ENCODE measurements around the gene MC1R.
A peak's percentile ranks its signal among the peaks of the same experiment; 100 is the strongest.

Gene MC1R

GRCh38 chr16:89949121-89949742 lies 30.6 kb downstream of the MC1R start:
- no peak for DNase-seq
- Histone ChIP-seq H3K4me1 (no peaks in the 10 kb centered on the region), H3K9me3 (no peaks in the 10 kb centered on the region), H3K4me3 (ENCODE audit: low read depth, low read length) (peak overlapping the region; percentile 72), H3K36me3 (no peaks in the 10 kb centered on the region), H3K27me3 (no peaks in the 10 kb centered on the region)
- TF ChIP-seq CTCF (IDR thresholded peaks at IDR 0.05; ENCODE audit: low read depth, low read length), result no peak

- TF ChIP-seq CTCF (IDR thresholded peaks at IDR 0.05; ENCODE audit: low read depth, low read length), result no peak
- Histone ChIP-seq H3K36me3 (no peaks in the 10 kb centered on the region; the same call in 1 of the 2 replicates), H3K4me3 (ENCODE audit: low read depth, low read length) (peak overlapping the region; percentile 72), H3K27me3 (no peaks in the 10 kb centered on the region), H3K9me3 (no peaks in the 10 kb centered on the region), H3K4me1 (no peaks in the 10 kb centered on the region)
- no peak for DNase-seq
Observed at GRCh38 chr16:89949756-89950155, 31.1 kb downstream of the MC1R start.

GRCh38 chr16:89951509-89951908 lies 32.8 kb downstream of the MC1R start:
- no peak for DNase-seq
- no peaks in the 10 kb centered on the region for H3K27me3 ChIP-seq
- no peak overlapping the region for H3K4me3 ChIP-seq (ENCODE audit: low read depth, low read length)
- no peaks in the 10 kb centered on the region; the same call in 1 of the 2 replicates for H3K36me3 ChIP-seq
- no peaks in the 10 kb centered on the region for H3K4me1 ChIP-seq
- H3K9me3 ChIP-seq, result no peaks in the 10 kb centered on the region
- TF ChIP-seq CTCF (IDR thresholded peaks at IDR 0.05; ENCODE audit: low read depth, low read length), result no peak

- no peak for DNase-seq
- TF ChIP-seq CTCF (IDR thresholded peaks at IDR 0.05; ENCODE audit: low read depth, low read length), result no peak
- Histone ChIP-seq H3K9me3 (no peaks in the 10 kb centered on the region), H3K4me1 (no peaks in the 10 kb centered on the region), H3K27me3 (no peaks in the 10 kb centered on the region), H3K36me3 (peaks cover 4% of the 10 kb centered on the region), H3K4me3 (ENCODE audit: low read depth, low read length) (no peak overlapping the region)
Observed at GRCh38 chr16:89952049-89952448, 33.4 kb downstream of the MC1R start.

GRCh38 chr16:89952551-89952950 lies 33.9 kb downstream of the MC1R start:
- H3K4me3 ChIP-seq (ENCODE audit: low read depth, low read length), result no peak overlapping the region
- TF ChIP-seq CTCF (IDR thresholded peaks at IDR 0.05; ENCODE audit: low read depth, low read length), result no peak

GRCh38 chr16:89953671-89954406 lies 35.2 kb downstream of the MC1R start:
- Histone ChIP-seq H3K36me3 (peaks cover 21% of the 10 kb centered on the region), H3K4me1 (peaks cover 8% of the 10 kb centered on the region; the same call in 1 of the 2 replicates), H3K9me3 (no peaks in the 10 kb centered on the region), H3K27me3 (no peaks in the 10 kb centered on the region), H3K4me3 (ENCODE audit: low read depth, low read length) (no peak overlapping the region)
- TF ChIP-seq CTCF (IDR thresholded peaks at IDR 0.05; ENCODE audit: low read depth, low read length), result no peak
- DNase-seq, result no peak

More at GRCh38 chr16:89952551-89952950, 33.9 kb downstream of the MC1R start:
- DNase-seq, result no peak
- Histone ChIP-seq H3K36me3 (peaks cover 9% of the 10 kb centered on the region), H3K9me3 (no peaks in the 10 kb centered on the region), H3K27me3 (no peaks in the 10 kb centered on the region), H3K4me1 (no peaks in the 10 kb centered on the region; the same call in 1 of the 2 replicates)

Measured in BE2C (cell line).